Left lung (tissue), 10 donors: ENCODE data around the gene KCTD5. TPM values are rescaled to one million over a fixed set of nuclear protein-coding genes. Genes with fewer than 3 reads are reported as not detected.

Experiments
- ATAC-seq: fragments of 200-7000 bp; cut with Tn5 transposase; one replicate; pipeline ENCODE4 v1.9.1; 2020; ENCODE audit warnings: moderate library complexity
- DNase-seq, 4 donors: peaks; one replicate each; pipeline ENCODE4 v3.0.0-alpha.2; 2013 to 2020
- H3K27ac ChIP-seq, 2 donors: fragments of 200-600 bp; sonication (generic) in 1 of 2; one replicate each; pipeline versions ENCODE4 v1.5.0 to v1.8.0; 2020 to 2021
- H3K27me3 ChIP-seq, 2 donors: fragments of 200-600 bp; sonication (generic) in 1 of 2; one replicate each; pipeline versions ENCODE4 v1.5.0 to v1.8.0; 2020 to 2021
- H3K36me3 ChIP-seq, 2 donors: fragments of 200-600 bp; sonication (generic) in 1 of 2; one replicate each; pipeline versions ENCODE4 v1.5.0 to v1.8.0; 2020 to 2021
- H3K4me1 ChIP-seq, 2 donors: fragments of 200-600 bp; one replicate each; pipeline ENCODE4 v1.8.0; 2021
- H3K4me3 ChIP-seq, 2 donors: fragments of 200-600 bp; sonication (generic) in 1 of 2; one replicate each; pipeline versions ENCODE4 v1.5.0 to v1.8.0; 2020 to 2021; ENCODE audit warnings: mild to moderate bottlenecking in 1 of 2
- H3K9me3 ChIP-seq, 2 donors: fragments of 200-600 bp; sonication (generic) in 1 of 2; one replicate each; pipeline versions ENCODE4 v1.5.0 to v1.8.0; 2020 to 2021
- intact Hi-C, 2 donors: fragments of 100-400 bp; cut with DNase I; formaldehyde crosslinking; loops; one replicate each; pipeline versions ENCODE4 v1.11.2 to v1.14.2; 2022
- polyA plus RNA-seq, 6 donors: library from polyadenylated mRNA; unstranded; fragments of 120-200 nt; gene quantifications; one replicate each; pipeline ENCODE4 v1.2.1, GENCODE V29; 2013; ENCODE audit not compliant: insufficient read length in 6 of 6
- total RNA-seq, 2 donors: library from RNA; stranded (reverse); fragmentation: NEBNext Ultra II Directional; extraction: Animal tissue kit (Norgen Biotek cat#: 25700); gene quantifications; one replicate each; pipeline ENCODE4 v1.2.1, GENCODE V29; 2021
- TF ChIP-seq, protein P1 (sequence below), 2 donors: fragments of 200-600 bp; sonication (generic) in 1 of 2; IDR thresholded peaks; one replicate each; pipeline versions ENCODE4 v1.5.0 to v1.8.0; 2021; ENCODE audit warnings: antibody characterized with exemption in 2 of 2
- donor health status: DM: no; HTN: yes; CAD: no.
- donor health status: DM: no; HTN: no; CAD: no.

KCTD5 gene
- total and polyA plus RNA-seq, 8 donors = 18.4 to 28.3 (median 21.4) TPM

GRCh38 chr16:2751577-2752034 is 69.3 kb downstream of the KCTD5 start:
- Histone ChIP-seq H3K27me3 (no peaks in the 10 kb centered on the region), H3K36me3 (peaks cover 0 to 7% of the 10 kb centered on the region in 2 donors), H3K27ac (peak overlapping the region; percentile 100), H3K9me3 (no peaks in the 10 kb centered on the region), H3K4me3 (peak overlapping the region; percentile 87 to 99), H3K4me1 (peaks cover 32 to 39% of the 10 kb centered on the region in 2 donors)
- TF ChIP-seq, protein P1, sequence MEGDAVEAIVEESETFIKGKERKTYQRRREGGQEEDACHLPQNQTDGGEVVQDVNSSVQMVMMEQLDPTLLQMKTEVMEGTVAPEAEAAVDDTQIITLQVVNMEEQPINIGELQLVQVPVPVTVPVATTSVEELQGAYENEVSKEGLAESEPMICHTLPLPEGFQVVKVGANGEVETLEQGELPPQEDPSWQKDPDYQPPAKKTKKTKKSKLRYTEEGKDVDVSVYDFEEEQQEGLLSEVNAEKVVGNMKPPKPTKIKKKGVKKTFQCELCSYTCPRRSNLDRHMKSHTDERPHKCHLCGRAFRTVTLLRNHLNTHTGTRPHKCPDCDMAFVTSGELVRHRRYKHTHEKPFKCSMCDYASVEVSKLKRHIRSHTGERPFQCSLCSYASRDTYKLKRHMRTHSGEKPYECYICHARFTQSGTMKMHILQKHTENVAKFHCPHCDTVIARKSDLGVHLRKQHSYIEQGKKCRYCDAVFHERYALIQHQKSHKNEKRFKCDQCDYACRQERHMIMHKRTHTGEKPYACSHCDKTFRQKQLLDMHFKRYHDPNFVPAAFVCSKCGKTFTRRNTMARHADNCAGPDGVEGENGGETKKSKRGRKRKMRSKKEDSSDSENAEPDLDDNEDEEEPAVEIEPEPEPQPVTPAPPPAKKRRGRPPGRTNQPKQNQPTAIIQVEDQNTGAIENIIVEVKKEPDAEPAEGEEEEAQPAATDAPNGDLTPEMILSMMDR (IDR thresholded peaks at IDR 0.05) = no peak
- ATAC-seq (no peak), DNase-seq (no peak)
- intact Hi-C loops = no loop called here

- Histone ChIP-seq H3K4me3 (peak within 1 kb of the TSS; percentile 87 to 99), H3K27me3 (no peaks in the 10 kb centered on the region), H3K27ac (peak within 1 kb of the TSS; percentile 100), H3K4me1 (peaks cover 32 to 45% of the 10 kb centered on the region in 2 donors), H3K36me3 (peaks cover 0 to 13% of the 10 kb centered on the region in 2 donors), H3K9me3 (no peaks in the 10 kb centered on the region)
- DNase-seq (peak; percentile 95 to 100 (median 98)), ATAC-seq (peak; percentile 93)
- TF ChIP-seq, protein P1 (IDR thresholded peaks at IDR 0.05) = peak in 1 of 2 donors; percentile 20
- intact Hi-C loops = no loop called here
These were observed 69.9 kb downstream of the KCTD5 start, which contains the start of gene SRRM2 for GRCh38 chr16:2752035-2752849. TSS of gene SRRM2 (plus strand) at chr16:2752638. CDS start at chr16:2756365, 3,727 bp downstream.

GRCh38 chr16:2752850-2753732 is 70.8 kb downstream of the KCTD5 start:
- peak overlapping the region; percentile 100 for H3K27ac ChIP-seq
- TF ChIP-seq, protein P1 (IDR thresholded peaks at IDR 0.05) = no peak
- intact Hi-C loops = no loop called here
- peak overlapping the region; percentile 87 to 99 for H3K4me3 ChIP-seq
- no peaks in the 10 kb centered on the region for H3K27me3 ChIP-seq
- DNase-seq = peak in 3 of 4 donors; percentile 83 to 92 (median 92)
- peak; percentile 81 for ATAC-seq
- H3K9me3 ChIP-seq = no peaks in the 10 kb centered on the region
- H3K4me1 ChIP-seq = peaks cover 32 to 45% of the 10 kb centered on the region in 2 donors
- peaks cover 0 to 22% of the 10 kb centered on the region in 2 donors for H3K36me3 ChIP-seq

DNA sequence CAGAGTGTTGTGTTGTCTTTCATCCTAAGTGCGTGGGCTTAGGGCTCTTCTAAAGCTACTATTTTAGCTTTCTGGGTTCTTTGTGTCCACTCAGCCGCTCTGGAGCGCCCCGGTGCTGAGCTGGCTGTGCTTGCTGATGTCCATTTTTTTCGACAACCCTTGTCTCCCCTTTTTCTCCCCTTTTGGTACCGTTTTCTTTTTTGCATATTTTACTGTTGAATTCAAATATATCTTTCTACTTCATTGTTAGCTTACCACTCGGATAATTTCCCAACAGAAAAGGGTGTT is 71.4 kb downstream of the KCTD5 start:
- Histone ChIP-seq H3K4me3 (peak overlapping the region; percentile 87 to 99), H3K27me3 (no peaks in the 10 kb centered on the region), H3K27ac (peak overlapping the region; percentile 100), H3K4me1 (peaks cover 32 to 45% of the 10 kb centered on the region in 2 donors), H3K9me3 (no peaks in the 10 kb centered on the region), H3K36me3 (peaks cover 0 to 28% of the 10 kb centered on the region in 2 donors)
- TF ChIP-seq, protein P1 (IDR thresholded peaks at IDR 0.05) = no peak
- DNase-seq = peak in 1 of 4 donors; percentile 21
- ATAC-seq = peak; percentile 6
- intact Hi-C loops = no loop called here
